B cell (primary cell): Measurements from ENCODE around the gene WDR73. TPM values are rescaled to one million over a fixed set of nuclear protein-coding genes. Genes with fewer than 3 reads are reported as not detected.
"Not testable (repeated sequence)": the region's sequence is repeated elsewhere in the genome, so short reads cannot be mapped to it uniquely, and the experiment has no call there.

Source experiments
- ATAC-seq: fragments of 200-7000 bp; cut with Tn5 transposase; one replicate; pipeline ENCODE4 v1.10.0; 2021; ENCODE audit warnings: low read depth, mild to moderate bottlenecking, moderate number of reproducible peaks, moderate library complexity
- CTCF ChIA-PET: fragments of 350-600 bp; sonication (Branson Sonifier 250); formaldehyde crosslinking; loops from one replicate; lab custom pipeline; 2021; ENCODE audit warnings: antibody characterized with exemption, inconsistent platforms; lab: Charles Lee
- POLR2A ChIA-PET: fragments of 350-600 bp; sonication (Branson Sonifier 250); formaldehyde crosslinking; loops from one replicate; lab custom pipeline; 2021; ENCODE audit warnings: antibody characterized with exemption; lab: Charles Lee
- DNase-seq: peaks from one replicate; pipeline ENCODE4 v3.0.0; 2013
- H2AFZ ChIP-seq: 2 replicates; pipeline ENCODE4 v1.6.1; 2012; ENCODE audit warnings: mild to moderate bottlenecking, low read depth, low read length; ENCODE audit not compliant: insufficient read depth, poor library complexity, severe bottlenecking
- H3K27ac ChIP-seq, 2 donors: 1 replicate in 1 of 2; 2 replicates in 1 of 2; pipeline ENCODE4 v1.5.1; 2012 to 2013; ENCODE audit warnings: low read length in 2 of 2, mild to moderate bottlenecking in 2 of 2, moderate library complexity in 1 of 2
- H3K27me3 ChIP-seq, 4 experiments: fragments of 200-600 bp in 1 of 4; sonication (generic) in 1 of 4; replicated peaks in 1 of 4; 1 replicate in 2 of 4; 2 replicates in 2 of 4; pipeline versions ENCODE4 v1.6.1 to v1.7.0; 2013 to 2016; ENCODE audit warnings: low read length in 3 of 4, mild to moderate bottlenecking in 2 of 4, mixed read lengths in 1 of 4, moderate library complexity in 1 of 4; ENCODE audit not compliant: insufficient read depth in 4 of 4, control insufficient read depth in 3 of 4; ENCODE audit errors: control extremely low read depth in 1 of 4
- H3K36me3 ChIP-seq, 2 experiments: replicated peaks in 1 of 2; 1 replicate in 1 of 2; 2 replicates in 1 of 2; pipeline versions ENCODE4 v1.6.1 to v1.7.1; 2013; ENCODE audit warnings: low read length in 1 of 2; ENCODE audit not compliant: insufficient read depth in 2 of 2, control insufficient read depth in 1 of 2; ENCODE audit errors: control extremely low read depth in 1 of 2, extremely low read depth in 1 of 2
- H3K4me1 ChIP-seq, 2 donors: fragments of 200-600 bp in 1 of 2; sonication (generic) in 1 of 2; 1 replicate in 1 of 2; 2 replicates in 1 of 2; pipeline versions ENCODE4 v1.5.1 to v1.6.1; 2013 to 2017; ENCODE audit warnings: low read length in 2 of 2; ENCODE audit not compliant: control insufficient read depth in 2 of 2, insufficient read depth in 2 of 2
- H3K4me2 ChIP-seq: replicated peaks from 2 replicates; pipeline ENCODE3; 2012; ENCODE audit warnings: mild to moderate bottlenecking, low read depth, low read length; ENCODE audit not compliant: poor library complexity, severe bottlenecking
- H3K4me3 ChIP-seq, 5 experiments: fragments of 200-600 bp in 1 of 5; sonication (generic) in 1 of 5; 1 replicate in 3 of 5; 2 replicates in 2 of 5; pipeline versions ENCODE4 v1.5.1 to v1.7.0; 2011 to 2016; ENCODE audit warnings: low read length in 4 of 5, mild to moderate bottlenecking in 4 of 5, low read depth in 2 of 5, control low read depth in 1 of 5, moderate library complexity in 1 of 5; ENCODE audit not compliant: insufficient read depth in 1 of 5; ENCODE audit errors: control extremely low read depth in 1 of 5, extremely low read depth in 1 of 5
- H3K79me2 ChIP-seq: fragments of 200-600 bp; sonication (generic); one replicate; pipeline ENCODE4 v1.6.0; 2016; ENCODE audit warnings: low read length; ENCODE audit not compliant: control insufficient read depth, insufficient read depth
- H3K9ac ChIP-seq: fragments of 200-600 bp; sonication (generic); 2 replicates; pipeline ENCODE4 v1.6.1; 2017; ENCODE audit warnings: mild to moderate bottlenecking, low read length, moderate library complexity
- H3K9me3 ChIP-seq, 3 donors: one replicate each; pipeline versions ENCODE4 v1.6.1 to v1.7.1; 2013; ENCODE audit warnings: low read length in 2 of 3; ENCODE audit not compliant: control insufficient read depth in 2 of 3, insufficient read depth in 1 of 3; ENCODE audit errors: control extremely low read depth in 1 of 3
- H4K20me1 ChIP-seq: 2 replicates; pipeline ENCODE4 v1.6.0; 2012; ENCODE audit warnings: mild to moderate bottlenecking, low read length; ENCODE audit not compliant: insufficient read depth, control insufficient read depth, poor library complexity, severe bottlenecking
- H3K27ac Mint-ChIP-seq: one replicate; pipeline ENCODE4 v1.8.0; 2021; ENCODE audit warnings: mixed read lengths
- H3K27me3 Mint-ChIP-seq: one replicate; pipeline ENCODE4 v1.8.0; 2021; ENCODE audit warnings: mixed read lengths
- H3K4me1 Mint-ChIP-seq: one replicate; pipeline ENCODE4 v1.8.0; 2021; ENCODE audit warnings: mixed read lengths
- H3K4me3 Mint-ChIP-seq: one replicate; pipeline ENCODE4 v1.8.0; 2021; ENCODE audit warnings: mixed read lengths
- H3K9me3 Mint-ChIP-seq: one replicate; pipeline ENCODE4 v1.8.0; 2022; ENCODE audit warnings: mixed read lengths; ENCODE audit not compliant: insufficient read depth
- CTCF ChIP-seq: fragments of 200-600 bp; IDR thresholded peaks from one replicate; pipeline ENCODE4 v1.8.0; 2022; ENCODE audit warnings: antibody characterized with exemption, mild to moderate bottlenecking
- EZH2 ChIP-seq: IDR thresholded peaks from 2 replicates; pipeline ENCODE4 v1.6.1; 2012; ENCODE audit warnings: borderline replicate concordance, low read depth, mild to moderate bottlenecking, moderate library complexity, low read length; ENCODE audit not compliant: insufficient read depth, poor library complexity, severe bottlenecking
- WGBS: methylation state at CpG from one replicate; pipeline ENCODE4 v1.1.5; 2013; ENCODE audit warnings: missing lambda C conversion rate; ENCODE audit not compliant: insufficient coverage; 5-methylcytosine and 5-hydroxymethylcytosine counted together
- intact Hi-C: fragments of 100-400 bp; cut with micrococcal nuclease; formaldehyde crosslinking; loops from one replicate; pipeline ENCODE4 v1.10.0; 2022
- polyA plus RNA-seq: library from polyadenylated mRNA; depleted of rRNA; stranded (reverse); fragments of >200 nt; gene quantifications from 2 replicates; pipeline ENCODE4 v1.2.3, GENCODE V29; 2012
- total RNA-seq, 2 donors: library from RNA; stranded (reverse); fragments of 120-200 nt in 1 of 2; gene quantifications; 1 replicate in 1 of 2; 2 replicates in 1 of 2; pipeline versions ENCODE4 v1.2.3 to v1.2.4, GENCODE V29; 2013 to 2022

The WDR73 gene
- total and polyA plus RNA-seq, 2 donors (not counting 1 experiment from before 2014, with no cell fraction given): 21.0 to 43.4 TPM

- CTCF ChIA-PET: interaction anchor here (0.7 kb wide), 1 partner anchor 159 kb away, joined by 3 read pairs; no protein-coding TSS in a partner anchor
- H3K9me3 ChIP-seq, H3K79me2 ChIP-seq, ATAC-seq, H4K20me1 ChIP-seq, H3K27me3 ChIP-seq, H3K27ac ChIP-seq, H3K4me3 ChIP-seq, H3K9ac ChIP-seq, H3K4me1 Mint-ChIP-seq, H3K4me3 Mint-ChIP-seq, POLR2A ChIA-PET, DNase-seq, H3K27me3 Mint-ChIP-seq, H3K4me2 ChIP-seq, H3K4me1 ChIP-seq, H3K27ac Mint-ChIP-seq, H3K9me3 Mint-ChIP-seq, H2AFZ ChIP-seq, intact Hi-C loops: not testable (repeated sequence)
- WGBS: 95% methylated on average over 8 of the region's 9 CpGs
- H3K36me3 ChIP-seq: peaks cover 2 to 74% of the 10 kb centered on the region in 2 experiments
Measured at GRCh38 chr15:84641871-84642270, 12.2 kb downstream of the WDR73 start.

- H3K4me1 ChIP-seq: peaks cover 11 to 20% of the 10 kb centered on the region in 2 donors
- no peak overlapping the region for H3K27ac ChIP-seq
Measured at GRCh38 chr15:84638103-84638502, 16.0 kb downstream of the WDR73 start.

More at GRCh38 chr15:84638103-84638502, 16.0 kb downstream of the WDR73 start:
- Histone ChIP-seq H3K36me3 (peaks cover 0 to 55% of the 10 kb centered on the region in 2 experiments), H3K4me3 (no peak overlapping the region), H4K20me1 (no peaks in the 10 kb centered on the region), H3K27me3 (no peaks in the 10 kb centered on the region), H2AFZ (no peak overlapping the region), H3K79me2 (peaks cover 20% of the 10 kb centered on the region), H3K9me3 (no peaks in the 10 kb centered on the region), H3K9ac (no peak overlapping the region), H3K4me2 (no peak overlapping the region)
- ATAC-seq (no peak), DNase-seq (no peak)
- WGBS: no CpG with 5 or more reads among the region's 3 CpGs
- Mint-ChIP-seq H3K27ac (peak overlapping the region; percentile 15), H3K9me3 (no peaks in the 10 kb centered on the region), H3K4me3 (no peak overlapping the region), H3K27me3 (no peaks in the 10 kb centered on the region), H3K4me1 (peaks cover 25% of the 10 kb centered on the region)
- TF ChIP-seq EZH2: no peak
- no peak for TF ChIP-seq CTCF
- ChIA-PET CTCF (interaction anchor here (1.6 kb wide), 1 partner anchor 39 kb away, joined by 5 read pairs; no protein-coding TSS in a partner anchor), POLR2A (no interaction called here)
- intact Hi-C loops: no loop called here
